GM21423 (cell line): Measurements from ENCODE around the gene LMAN2L.
"Not testable (repeated sequence)": the region's sequence is repeated elsewhere in the genome, so short reads cannot be mapped to it uniquely, and the experiment has no call there.

Experiments
- ATAC-seq: cut with Tn5 transposase; IDR thresholded peaks from one replicate; pipeline ENCODE4 v1.9.1; 2021; ENCODE audit warnings: mild to moderate bottlenecking, moderate library complexity; ENCODE audit not compliant: unreplicated experiment

The LMAN2L gene

GRCh38 chr2:96688649-96689430 is 51.0 kb downstream of the LMAN2L start:
- ATAC-seq, result no peak

DNA sequence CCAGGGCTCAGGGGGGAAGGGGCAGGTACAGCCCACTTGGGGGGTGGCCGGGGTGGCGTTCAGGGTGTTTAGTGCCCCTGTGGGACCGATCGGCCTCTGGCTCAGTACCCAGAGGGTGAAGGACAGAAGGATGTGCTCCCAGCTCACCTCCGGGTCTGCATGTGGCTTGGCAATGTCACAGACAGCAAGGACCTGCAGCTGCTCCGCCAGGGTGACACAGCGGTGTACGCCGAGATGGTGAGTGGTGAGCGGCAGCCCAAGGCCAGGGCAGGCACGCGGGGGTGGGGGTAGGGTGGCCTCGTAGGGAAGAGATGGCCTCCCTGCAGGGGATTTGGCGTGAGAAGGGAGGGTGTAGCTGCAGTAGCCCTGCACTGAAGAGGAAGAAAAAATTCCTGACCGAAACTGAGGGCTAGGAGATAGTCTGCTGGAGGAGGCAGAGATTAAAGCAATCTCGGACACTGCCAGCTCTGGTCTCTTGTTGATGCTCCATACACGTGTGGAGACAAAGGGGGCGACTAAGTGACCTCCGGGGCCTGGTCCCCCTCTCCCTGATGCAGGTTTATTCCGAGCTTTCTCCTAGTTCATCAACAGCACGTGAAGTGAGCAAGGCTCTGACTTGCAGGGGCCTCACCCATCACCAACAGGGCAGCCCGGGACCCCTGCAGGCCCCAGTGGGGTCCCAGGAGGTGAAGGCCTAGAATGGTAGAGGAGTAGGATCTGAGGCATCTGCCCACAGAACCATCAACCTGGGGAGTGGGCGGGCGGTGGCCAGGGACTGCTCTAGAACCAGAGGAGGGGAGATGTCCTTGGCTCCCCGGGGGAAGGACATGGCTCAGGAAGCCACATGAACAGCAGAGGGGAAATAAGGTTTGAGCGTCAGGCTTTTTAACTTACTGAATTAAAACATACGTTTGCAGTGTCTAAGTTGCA is 51.9 kb downstream of the LMAN2L start:
- no peak for ATAC-seq

GRCh38 chr2:96687266-96687665 is 52.6 kb downstream of the LMAN2L start:
- no peak for ATAC-seq

- no peak for ATAC-seq
These were observed 54.0 kb downstream of the LMAN2L start for GRCh38 chr2:96685577-96686459.

- no peak for ATAC-seq
These were observed 54.8 kb downstream of the LMAN2L start for GRCh38 chr2:96684883-96685576.

DNA sequence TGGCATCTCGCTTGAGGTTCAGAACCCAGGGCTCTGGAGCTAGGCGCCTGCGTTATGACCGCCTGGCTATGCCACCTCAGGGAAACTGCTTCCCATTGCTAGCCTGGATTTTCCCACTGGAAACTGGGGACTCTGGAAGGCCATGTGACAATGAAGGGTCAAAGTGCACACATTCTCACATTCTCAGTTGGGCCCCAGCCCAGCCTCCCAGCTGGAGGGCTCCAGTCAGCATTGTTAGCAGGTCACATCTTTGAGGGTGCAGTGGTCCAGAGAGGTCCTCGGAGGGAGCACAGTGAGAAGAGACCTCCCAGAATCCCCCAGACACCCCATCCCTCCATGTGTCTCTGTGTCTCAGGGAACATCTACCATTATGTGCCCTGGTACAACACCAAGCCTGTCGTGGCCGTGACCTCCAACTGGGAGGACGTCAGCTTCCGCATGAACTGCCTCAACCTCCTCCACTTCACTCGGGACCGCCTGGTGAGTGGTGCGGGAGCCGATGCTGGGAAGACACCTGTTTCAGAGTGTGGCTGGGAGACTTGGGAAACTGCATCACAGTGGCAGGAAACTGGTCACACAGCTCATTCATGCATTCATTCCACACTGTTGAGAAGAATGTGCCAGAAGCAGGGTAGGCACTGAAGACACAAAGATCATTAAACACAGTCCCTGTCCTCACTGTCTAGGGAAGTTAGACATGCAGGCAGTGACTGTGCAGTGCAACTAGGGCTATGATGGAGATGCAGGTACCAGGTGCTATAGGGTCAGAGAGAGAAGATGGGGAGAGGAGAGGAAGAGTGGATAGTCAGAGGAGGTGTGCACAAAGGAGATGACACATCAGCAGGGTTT is 55.7 kb downstream of the LMAN2L start:
- no peak for ATAC-seq

DNA sequence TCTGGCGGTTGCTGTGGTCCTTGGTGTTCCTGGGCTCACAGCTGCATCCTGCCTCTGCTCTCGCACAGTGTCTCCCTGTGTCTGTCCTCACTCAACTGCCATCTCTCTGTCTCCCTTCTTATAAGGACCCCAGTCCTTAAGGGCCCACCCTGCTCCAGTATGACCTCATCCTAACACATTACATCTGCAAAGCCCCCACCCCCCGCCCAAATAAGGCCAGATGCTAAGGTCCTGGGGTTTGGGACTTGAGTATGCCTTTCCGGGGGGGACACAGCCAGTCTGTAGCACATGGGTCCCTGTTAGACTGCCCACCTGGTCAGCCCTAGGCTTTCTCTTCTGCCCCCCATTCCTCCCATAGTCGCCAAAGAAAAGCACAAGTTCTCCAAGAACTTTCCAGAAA is 56.6 kb downstream of the LMAN2L start:
- no peak for ATAC-seq

- no peak for ATAC-seq
These were observed 58.3 kb downstream of the LMAN2L start for GRCh38 chr2:96681540-96681939.

- no peak for ATAC-seq
These were observed 59.2 kb downstream of the LMAN2L start for GRCh38 chr2:96680561-96681141.

GRCh38 chr2:96679848-96680247 is 60.0 kb downstream of the LMAN2L start:
- no peak for ATAC-seq

DNA sequence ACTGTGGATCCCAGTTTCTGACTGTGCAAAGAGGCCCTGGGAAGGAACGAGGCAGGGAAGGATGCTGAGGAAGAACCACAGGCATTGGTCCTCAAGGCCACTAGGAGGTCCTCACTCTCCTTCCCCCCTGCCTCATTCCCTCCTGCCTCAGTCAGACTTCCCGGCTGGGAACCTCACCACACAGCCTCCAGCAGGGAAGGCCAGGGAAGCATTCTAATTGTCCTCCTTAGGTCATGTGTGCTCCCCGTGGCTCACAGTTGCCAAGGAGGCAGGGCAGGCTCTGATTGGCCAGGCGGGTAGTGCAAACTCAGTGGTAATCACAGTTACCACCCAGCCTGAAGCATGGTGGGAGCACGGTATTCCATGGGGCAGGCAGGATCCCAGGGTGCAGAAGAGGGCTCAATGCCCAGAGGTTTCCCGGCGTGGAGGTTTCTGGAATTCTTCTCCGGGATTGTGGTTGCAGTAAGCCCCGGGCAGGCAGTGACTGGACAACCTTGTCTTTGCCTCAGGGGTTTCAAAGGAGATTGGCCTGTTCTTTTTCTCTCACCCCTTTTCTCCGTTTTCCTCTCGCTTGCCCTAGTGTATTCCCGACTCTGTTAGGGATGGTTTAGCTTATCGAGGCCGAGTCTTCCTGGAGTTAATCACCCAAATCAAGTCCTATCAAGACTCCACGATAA is 70.2 kb downstream of the LMAN2L start:
- no peak for ATAC-seq

GRCh38 chr2:96668771-96669170 is 71.1 kb downstream of the LMAN2L start:
- ATAC-seq, result no peak

DNA sequence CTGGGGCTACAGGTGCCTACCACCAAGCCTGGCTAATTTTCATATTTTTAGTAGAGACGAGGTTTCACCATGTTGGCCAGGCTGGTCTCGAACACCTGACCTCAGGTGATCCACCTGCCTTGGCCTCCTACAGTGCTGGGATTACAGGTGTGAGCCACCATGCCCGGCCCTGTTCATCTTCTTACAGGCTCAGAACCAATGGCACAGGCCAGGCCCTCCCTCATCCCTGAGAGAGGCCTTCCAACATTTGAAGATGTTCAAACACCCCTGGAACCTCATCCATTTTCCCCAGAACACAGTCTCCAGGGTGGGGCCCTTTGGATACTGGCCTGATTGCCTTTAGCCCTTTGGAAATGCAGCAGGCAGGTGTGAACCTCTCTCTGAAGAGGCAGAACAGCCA is 74.1 kb downstream of the LMAN2L start:
- ATAC-seq, result not testable (repeated sequence)

- ATAC-seq, result no peak
These were observed 74.7 kb downstream of the LMAN2L start for GRCh38 chr2:96665083-96665569.

DNA sequence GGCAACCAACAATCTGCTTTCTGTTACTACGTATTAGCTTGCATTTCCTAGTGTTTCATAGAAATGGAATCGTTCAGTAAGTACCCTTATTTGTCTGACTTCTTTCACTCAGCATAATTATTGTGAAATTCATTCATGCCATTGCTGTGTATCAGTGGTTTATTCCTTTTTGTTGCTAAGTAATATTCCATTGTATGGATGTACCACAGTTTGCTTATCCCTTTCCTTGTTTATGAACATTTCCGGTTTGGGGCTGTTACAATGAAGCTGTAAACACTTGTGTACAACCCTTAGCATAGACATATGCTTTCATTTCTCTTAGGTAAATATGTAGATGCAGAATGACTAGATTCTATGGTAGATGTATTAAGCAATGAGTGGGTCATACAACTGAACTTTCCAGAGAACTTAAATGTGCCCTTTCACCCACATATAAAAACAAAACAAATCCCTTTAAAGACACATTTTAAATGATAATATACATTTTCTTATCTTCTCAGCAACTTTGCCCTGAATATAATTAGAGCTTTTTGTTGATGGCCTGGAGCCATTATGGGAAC is 75.4 kb downstream of the LMAN2L start:
- ATAC-seq, result no peak

GRCh38 chr2:96663829-96664228 is 76.0 kb downstream of the LMAN2L start:
- ATAC-seq, result no peak

DNA sequence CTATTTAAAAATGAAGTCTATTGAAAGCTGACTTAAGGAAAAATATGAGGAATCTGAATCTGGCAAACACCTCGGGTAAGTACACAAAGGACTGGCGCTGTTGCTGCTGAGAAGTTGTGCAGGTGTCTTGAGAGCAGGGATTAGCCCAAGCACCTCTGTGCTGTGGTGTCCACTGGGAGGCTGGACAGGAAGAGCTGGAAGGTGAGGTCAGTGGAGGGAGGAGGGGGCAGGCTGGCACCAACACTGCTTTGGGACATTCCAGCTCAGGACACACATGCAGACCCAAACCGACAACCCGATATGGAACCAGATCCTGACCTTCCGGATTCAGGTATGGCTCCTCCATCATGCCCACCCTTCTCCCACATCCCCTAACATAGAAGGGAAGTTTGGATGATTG is 76.7 kb downstream of the LMAN2L start:
- ATAC-seq, result no peak

- ATAC-seq, result no peak
These were observed 77.5 kb downstream of the LMAN2L start for GRCh38 chr2:96662360-96662759.
